WTC11 (cell line): ENCODE results near the gene PCIF1. TPM values are rescaled to one million over a fixed set of nuclear protein-coding genes. Genes with fewer than 3 reads are reported as not detected.

Experiments
- CBFB ChIP-seq: sonication (generic); formaldehyde crosslinking; IDR thresholded peaks from 2 replicates; pipeline ENCODE4 v1.8.1; 2022; ENCODE audit warnings: mild to moderate bottlenecking, low read depth, missing genetic modification reagents
- CREB1 ChIP-seq: sonication (generic); formaldehyde crosslinking; IDR thresholded peaks from 2 replicates; pipeline ENCODE4 v1.8.0; 2023; ENCODE audit warnings: mild to moderate bottlenecking, missing genetic modification reagents
- ESRRA ChIP-seq: sonication (generic); formaldehyde crosslinking; IDR thresholded peaks from 2 replicates; pipeline ENCODE4 v1.8.1; 2022; ENCODE audit warnings: mild to moderate bottlenecking, missing genetic modification reagents, borderline replicate concordance
- GABPB1 ChIP-seq: sonication (generic); formaldehyde crosslinking; IDR thresholded peaks from 2 replicates; pipeline ENCODE4 v1.8.1; 2023; ENCODE audit warnings: mild to moderate bottlenecking, missing genetic modification reagents
- IRF2 ChIP-seq: sonication (generic); formaldehyde crosslinking; IDR thresholded peaks from 2 replicates; pipeline ENCODE4 v1.8.0; 2022; ENCODE audit warnings: low read depth, missing genetic modification reagents, borderline replicate concordance
- JUN ChIP-seq: sonication (generic); formaldehyde crosslinking; IDR thresholded peaks from 2 replicates; pipeline ENCODE4 v1.8.0; 2023; ENCODE audit warnings: mild to moderate bottlenecking, missing genetic modification reagents
- MYBL2 ChIP-seq: sonication (generic); formaldehyde crosslinking; IDR thresholded peaks from 2 replicates; pipeline ENCODE4 v1.8.1; 2023; ENCODE audit warnings: mild to moderate bottlenecking, moderate library complexity, missing genetic modification reagents
- NFATC4 ChIP-seq: fragments of 250-450 bp; sonication (Bioruptor Pico); IDR thresholded peaks from 2 replicates; pipeline ENCODE4 v1.9.0; 2021; ENCODE audit warnings: mild to moderate bottlenecking
- NFE2L1 ChIP-seq: sonication (generic); formaldehyde crosslinking; IDR thresholded peaks from 2 replicates; pipeline ENCODE4 v1.8.1; 2023; ENCODE audit warnings: missing genetic modification reagents
- NR1H2 ChIP-seq: sonication (generic); formaldehyde crosslinking; IDR thresholded peaks from 2 replicates; pipeline ENCODE4 v1.9.0; 2021; ENCODE audit warnings: mild to moderate bottlenecking, moderate library complexity, missing genetic modification reagents
- OVOL2 ChIP-seq: fragments of 250-450 bp; sonication (Bioruptor Pico); IDR thresholded peaks from 2 replicates; pipeline ENCODE4 v1.9.0; 2021; ENCODE audit warnings: mild to moderate bottlenecking, borderline replicate concordance
- SMAD4 ChIP-seq: sonication (generic); formaldehyde crosslinking; IDR thresholded peaks from 2 replicates; pipeline ENCODE4 v1.8.0; 2022; ENCODE audit warnings: mild to moderate bottlenecking, missing genetic modification reagents
- SOX15 ChIP-seq: fragments of 250-450 bp; sonication (Bioruptor Pico); IDR thresholded peaks from 2 replicates; pipeline ENCODE4 v1.9.0; 2021; ENCODE audit warnings: mild to moderate bottlenecking
- SP1 ChIP-seq: sonication (generic); formaldehyde crosslinking; conservative IDR thresholded peaks from 2 replicates; pipeline ENCODE4 v1.8.1; 2022; ENCODE audit warnings: missing genetic modification reagents
- TEAD1 ChIP-seq: sonication (generic); formaldehyde crosslinking; IDR thresholded peaks from 2 replicates; pipeline ENCODE4 v1.8.0; 2022; ENCODE audit warnings: mild to moderate bottlenecking, missing genetic modification reagents
- TP53 ChIP-seq: sonication (generic); formaldehyde crosslinking; IDR thresholded peaks from 2 replicates; pipeline ENCODE4 v1.8.1; 2023; ENCODE audit warnings: mild to moderate bottlenecking, missing genetic modification reagents
- ZBTB21 ChIP-seq: sonication (generic); formaldehyde crosslinking; IDR thresholded peaks from 2 replicates; pipeline ENCODE4 v1.8.1; 2023; ENCODE audit warnings: mild to moderate bottlenecking, missing genetic modification reagents, borderline replicate concordance
- ZNF423 ChIP-seq: fragments of 250-450 bp; sonication (Bioruptor Pico); IDR thresholded peaks from 2 replicates; pipeline ENCODE4 v2.1.2; 2022; ENCODE audit warnings: mild to moderate bottlenecking, moderate library complexity
- ZNF671 ChIP-seq: fragments of 250-450 bp; sonication (Bioruptor Pico); IDR thresholded peaks from 2 replicates; pipeline ENCODE4 v1.8.0; 2021; ENCODE audit warnings: mild to moderate bottlenecking
- total RNA-seq: library from RNA; stranded (reverse); gene quantifications from 3 replicates; pipeline ENCODE4 v1.2.3, GENCODE V29; 2021
- TF ChIP-seq, protein P1 (sequence below): fragments of 250-450 bp; sonication (Bioruptor Pico); IDR thresholded peaks from 2 replicates; pipeline ENCODE4 v1.8.0; 2021; ENCODE audit warnings: mild to moderate bottlenecking
- TF ChIP-seq, protein P2 (sequence below): fragments of 250-450 bp; sonication (Bioruptor Pico); IDR thresholded peaks from 2 replicates; pipeline ENCODE4 v2.1.2; 2022; ENCODE audit warnings: mild to moderate bottlenecking, moderate library complexity
- TF ChIP-seq, protein P3 (sequence below): sonication (generic); formaldehyde crosslinking; IDR thresholded peaks from 2 replicates; pipeline ENCODE4 v1.8.0; 2022; ENCODE audit warnings: mild to moderate bottlenecking, missing genetic modification reagents
- TF ChIP-seq, protein P4 (sequence below): sonication (generic); formaldehyde crosslinking; IDR thresholded peaks from 2 replicates; pipeline ENCODE4 v1.8.1; 2023; ENCODE audit warnings: mild to moderate bottlenecking, missing genetic modification reagents, borderline replicate concordance
- TF ChIP-seq, protein P5 (sequence below): sonication (generic); formaldehyde crosslinking; IDR thresholded peaks from 2 replicates; pipeline ENCODE4 v1.8.0; 2022; ENCODE audit warnings: missing genetic modification reagents
- TF ChIP-seq, protein P6 (sequence below): sonication (generic); formaldehyde crosslinking; IDR thresholded peaks from 2 replicates; pipeline ENCODE4 v1.8.1; 2023; ENCODE audit warnings: mild to moderate bottlenecking, missing genetic modification reagents
- TF ChIP-seq, protein P7 (sequence below): sonication (generic); formaldehyde crosslinking; IDR thresholded peaks from 2 replicates; pipeline ENCODE4 v1.8.1; 2023; ENCODE audit warnings: mild to moderate bottlenecking, missing genetic modification reagents, moderate library complexity

Gene PCIF1
- total RNA-seq, 1 experiment from 2014 or later = 42.2 TPM

DNA sequence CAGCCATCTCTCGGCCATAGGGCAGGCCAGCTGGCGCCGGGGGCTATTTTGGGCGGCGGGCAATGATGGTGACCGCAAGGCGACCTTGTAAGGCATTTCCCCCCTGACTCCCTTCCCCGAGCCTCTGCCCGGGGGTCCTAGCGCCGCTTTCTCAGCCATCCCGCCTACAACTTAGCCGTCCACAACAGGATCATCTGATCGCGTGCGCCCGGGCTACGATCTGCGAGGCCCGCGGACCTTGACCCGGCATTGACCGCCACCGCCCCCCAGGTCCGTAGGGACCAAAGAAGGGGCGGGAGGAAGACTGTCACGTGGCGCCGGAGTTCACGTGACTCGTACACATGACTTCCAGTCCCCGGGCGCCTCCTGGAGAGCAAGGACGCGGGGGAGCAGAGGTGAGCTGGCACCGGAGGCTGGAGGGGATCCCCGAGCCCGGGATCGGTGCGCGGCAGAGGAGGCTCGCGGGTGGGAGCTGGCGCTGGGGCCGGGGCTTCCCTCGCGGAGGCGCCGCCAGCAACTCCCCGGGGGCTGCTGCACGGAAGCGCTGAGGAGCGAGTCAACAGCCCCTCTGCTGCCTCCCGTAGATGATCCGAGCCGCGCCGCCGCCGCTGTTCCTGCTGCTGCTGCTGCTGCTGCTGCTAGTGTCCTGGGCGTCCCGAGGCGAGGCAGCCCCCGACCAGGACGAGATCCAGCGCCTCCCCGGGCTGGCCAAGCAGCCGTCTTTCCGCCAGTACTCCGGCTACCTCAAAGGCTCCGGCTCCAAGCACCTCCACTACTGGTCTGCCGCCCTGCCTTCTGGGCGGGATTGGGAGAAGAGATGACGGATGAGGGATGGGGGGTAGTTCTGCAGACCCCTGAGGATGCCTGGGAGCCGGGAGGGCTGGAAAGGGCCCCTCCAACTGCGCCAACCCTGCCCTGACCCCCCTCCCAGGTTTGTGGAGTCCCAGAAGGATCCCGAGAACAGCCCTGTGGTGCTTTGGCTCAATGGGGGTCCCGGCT is 43.2 kb upstream of the PCIF1 start, which contains the start of the genes CTSA and NEURL2 (continued):
- TF ChIP-seq, protein P1, sequence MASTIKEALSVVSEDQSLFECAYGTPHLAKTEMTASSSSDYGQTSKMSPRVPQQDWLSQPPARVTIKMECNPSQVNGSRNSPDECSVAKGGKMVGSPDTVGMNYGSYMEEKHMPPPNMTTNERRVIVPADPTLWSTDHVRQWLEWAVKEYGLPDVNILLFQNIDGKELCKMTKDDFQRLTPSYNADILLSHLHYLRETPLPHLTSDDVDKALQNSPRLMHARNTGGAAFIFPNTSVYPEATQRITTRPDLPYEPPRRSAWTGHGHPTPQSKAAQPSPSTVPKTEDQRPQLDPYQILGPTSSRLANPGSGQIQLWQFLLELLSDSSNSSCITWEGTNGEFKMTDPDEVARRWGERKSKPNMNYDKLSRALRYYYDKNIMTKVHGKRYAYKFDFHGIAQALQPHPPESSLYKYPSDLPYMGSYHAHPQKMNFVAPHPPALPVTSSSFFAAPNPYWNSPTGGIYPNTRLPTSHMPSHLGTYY (CRISPR knock-in tag) = no peak
- TF ChIP-seq, protein P2, sequence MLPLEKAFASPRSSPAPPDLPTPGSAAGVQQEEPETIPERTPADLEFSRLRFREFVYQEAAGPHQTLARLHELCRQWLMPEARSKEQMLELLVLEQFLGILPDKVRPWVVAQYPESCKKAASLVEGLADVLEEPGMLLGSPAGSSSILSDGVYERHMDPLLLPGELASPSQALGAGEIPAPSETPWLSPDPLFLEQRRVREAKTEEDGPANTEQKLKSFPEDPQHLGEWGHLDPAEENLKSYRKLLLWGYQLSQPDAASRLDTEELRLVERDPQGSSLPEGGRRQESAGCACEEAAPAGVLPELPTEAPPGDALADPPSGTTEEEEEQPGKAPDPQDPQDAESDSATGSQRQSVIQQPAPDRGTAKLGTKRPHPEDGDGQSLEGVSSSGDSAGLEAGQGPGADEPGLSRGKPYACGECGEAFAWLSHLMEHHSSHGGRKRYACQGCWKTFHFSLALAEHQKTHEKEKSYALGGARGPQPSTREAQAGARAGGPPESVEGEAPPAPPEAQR (CRISPR knock-in tag) = no peak
- TF ChIP-seq, protein P3, sequence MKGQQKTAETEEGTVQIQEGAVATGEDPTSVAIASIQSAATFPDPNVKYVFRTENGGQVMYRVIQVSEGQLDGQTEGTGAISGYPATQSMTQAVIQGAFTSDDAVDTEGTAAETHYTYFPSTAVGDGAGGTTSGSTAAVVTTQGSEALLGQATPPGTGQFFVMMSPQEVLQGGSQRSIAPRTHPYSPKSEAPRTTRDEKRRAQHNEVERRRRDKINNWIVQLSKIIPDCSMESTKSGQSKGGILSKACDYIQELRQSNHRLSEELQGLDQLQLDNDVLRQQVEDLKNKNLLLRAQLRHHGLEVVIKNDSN = peak; percentile 100
- TF ChIP-seq NR1H2 (no peak), ZNF423 (CRISPR knock-in tag) (peak; percentile 59; the same call in 1 of the 2 replicates), SMAD4 (CRISPR knock-in tag) (peak; percentile 70; the same call in 1 of the 2 replicates), TP53 (CRISPR knock-in tag) (peak; percentile 81), OVOL2 (CRISPR knock-in tag) (no peak), NFE2L1 (no peak), SP1 (CRISPR knock-in tag) (peak; percentile 96), JUN (CRISPR knock-in tag) (peak; percentile 33; the same call in 1 of the 2 replicates), MYBL2 (peak; percentile 75; the same call in 1 of the 2 replicates), ZNF671 (no peak), TEAD1 (CRISPR knock-in tag) (peak; percentile 84; the same call in 1 of the 2 replicates), GABPB1 (CRISPR knock-in tag) (peak; percentile 93), ESRRA (CRISPR knock-in tag) (peak; percentile 21; the same call in 1 of the 2 replicates), NFATC4 (CRISPR knock-in tag) (no peak), CREB1 (no peak), ZBTB21 (CRISPR knock-in tag) (0 out of 2 replicates have a peak, but pooled peaks have one; percentile 9), IRF2 (0 out of 2 replicates have a peak, but pooled peaks have one; percentile 51), CBFB (CRISPR knock-in tag) (0 out of 2 replicates have a peak, but pooled peaks have one; percentile 50), SOX15 (CRISPR knock-in tag) (no peak)
- TF ChIP-seq, protein P4, sequence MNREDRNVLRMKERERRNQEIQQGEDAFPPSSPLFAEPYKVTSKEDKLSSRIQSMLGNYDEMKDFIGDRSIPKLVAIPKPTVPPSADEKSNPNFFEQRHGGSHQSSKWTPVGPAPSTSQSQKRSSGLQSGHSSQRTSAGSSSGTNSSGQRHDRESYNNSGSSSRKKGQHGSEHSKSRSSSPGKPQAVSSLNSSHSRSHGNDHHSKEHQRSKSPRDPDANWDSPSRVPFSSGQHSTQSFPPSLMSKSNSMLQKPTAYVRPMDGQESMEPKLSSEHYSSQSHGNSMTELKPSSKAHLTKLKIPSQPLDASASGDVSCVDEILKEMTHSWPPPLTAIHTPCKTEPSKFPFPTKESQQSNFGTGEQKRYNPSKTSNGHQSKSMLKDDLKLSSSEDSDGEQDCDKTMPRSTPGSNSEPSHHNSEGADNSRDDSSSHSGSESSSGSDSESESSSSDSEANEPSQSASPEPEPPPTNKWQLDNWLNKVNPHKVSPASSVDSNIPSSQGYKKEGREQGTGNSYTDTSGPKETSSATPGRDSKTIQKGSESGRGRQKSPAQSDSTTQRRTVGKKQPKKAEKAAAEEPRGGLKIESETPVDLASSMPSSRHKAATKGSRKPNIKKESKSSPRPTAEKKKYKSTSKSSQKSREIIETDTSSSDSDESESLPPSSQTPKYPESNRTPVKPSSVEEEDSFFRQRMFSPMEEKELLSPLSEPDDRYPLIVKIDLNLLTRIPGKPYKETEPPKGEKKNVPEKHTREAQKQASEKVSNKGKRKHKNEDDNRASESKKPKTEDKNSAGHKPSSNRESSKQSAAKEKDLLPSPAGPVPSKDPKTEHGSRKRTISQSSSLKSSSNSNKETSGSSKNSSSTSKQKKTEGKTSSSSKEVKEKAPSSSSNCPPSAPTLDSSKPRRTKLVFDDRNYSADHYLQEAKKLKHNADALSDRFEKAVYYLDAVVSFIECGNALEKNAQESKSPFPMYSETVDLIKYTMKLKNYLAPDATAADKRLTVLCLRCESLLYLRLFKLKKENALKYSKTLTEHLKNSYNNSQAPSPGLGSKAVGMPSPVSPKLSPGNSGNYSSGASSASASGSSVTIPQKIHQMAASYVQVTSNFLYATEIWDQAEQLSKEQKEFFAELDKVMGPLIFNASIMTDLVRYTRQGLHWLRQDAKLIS = no peak
- TF ChIP-seq, protein P5, sequence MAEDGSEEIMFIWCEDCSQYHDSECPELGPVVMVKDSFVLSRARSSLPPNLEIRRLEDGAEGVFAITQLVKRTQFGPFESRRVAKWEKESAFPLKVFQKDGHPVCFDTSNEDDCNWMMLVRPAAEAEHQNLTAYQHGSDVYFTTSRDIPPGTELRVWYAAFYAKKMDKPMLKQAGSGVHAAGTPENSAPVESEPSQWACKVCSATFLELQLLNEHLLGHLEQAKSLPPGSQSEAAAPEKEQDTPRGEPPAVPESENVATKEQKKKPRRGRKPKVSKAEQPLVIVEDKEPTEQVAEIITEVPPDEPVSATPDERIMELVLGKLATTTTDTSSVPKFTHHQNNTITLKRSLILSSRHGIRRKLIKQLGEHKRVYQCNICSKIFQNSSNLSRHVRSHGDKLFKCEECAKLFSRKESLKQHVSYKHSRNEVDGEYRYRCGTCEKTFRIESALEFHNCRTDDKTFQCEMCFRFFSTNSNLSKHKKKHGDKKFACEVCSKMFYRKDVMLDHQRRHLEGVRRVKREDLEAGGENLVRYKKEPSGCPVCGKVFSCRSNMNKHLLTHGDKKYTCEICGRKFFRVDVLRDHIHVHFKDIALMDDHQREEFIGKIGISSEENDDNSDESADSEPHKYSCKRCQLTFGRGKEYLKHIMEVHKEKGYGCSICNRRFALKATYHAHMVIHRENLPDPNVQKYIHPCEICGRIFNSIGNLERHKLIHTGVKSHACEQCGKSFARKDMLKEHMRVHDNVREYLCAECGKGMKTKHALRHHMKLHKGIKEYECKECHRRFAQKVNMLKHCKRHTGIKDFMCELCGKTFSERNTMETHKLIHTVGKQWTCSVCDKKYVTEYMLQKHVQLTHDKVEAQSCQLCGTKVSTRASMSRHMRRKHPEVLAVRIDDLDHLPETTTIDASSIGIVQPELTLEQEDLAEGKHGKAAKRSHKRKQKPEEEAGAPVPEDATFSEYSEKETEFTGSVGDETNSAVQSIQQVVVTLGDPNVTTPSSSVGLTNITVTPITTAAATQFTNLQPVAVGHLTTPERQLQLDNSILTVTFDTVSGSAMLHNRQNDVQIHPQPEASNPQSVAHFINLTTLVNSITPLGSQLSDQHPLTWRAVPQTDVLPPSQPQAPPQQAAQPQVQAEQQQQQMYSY = no peak; the same call in 1 of the 2 replicates
- TF ChIP-seq, protein P6, sequence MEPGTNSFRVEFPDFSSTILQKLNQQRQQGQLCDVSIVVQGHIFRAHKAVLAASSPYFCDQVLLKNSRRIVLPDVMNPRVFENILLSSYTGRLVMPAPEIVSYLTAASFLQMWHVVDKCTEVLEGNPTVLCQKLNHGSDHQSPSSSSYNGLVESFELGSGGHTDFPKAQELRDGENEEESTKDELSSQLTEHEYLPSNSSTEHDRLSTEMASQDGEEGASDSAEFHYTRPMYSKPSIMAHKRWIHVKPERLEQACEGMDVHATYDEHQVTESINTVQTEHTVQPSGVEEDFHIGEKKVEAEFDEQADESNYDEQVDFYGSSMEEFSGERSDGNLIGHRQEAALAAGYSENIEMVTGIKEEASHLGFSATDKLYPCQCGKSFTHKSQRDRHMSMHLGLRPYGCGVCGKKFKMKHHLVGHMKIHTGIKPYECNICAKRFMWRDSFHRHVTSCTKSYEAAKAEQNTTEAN (CRISPR knock-in tag) = peak; percentile 94; the same call in 1 of the 2 replicates
- TF ChIP-seq, protein P7, sequence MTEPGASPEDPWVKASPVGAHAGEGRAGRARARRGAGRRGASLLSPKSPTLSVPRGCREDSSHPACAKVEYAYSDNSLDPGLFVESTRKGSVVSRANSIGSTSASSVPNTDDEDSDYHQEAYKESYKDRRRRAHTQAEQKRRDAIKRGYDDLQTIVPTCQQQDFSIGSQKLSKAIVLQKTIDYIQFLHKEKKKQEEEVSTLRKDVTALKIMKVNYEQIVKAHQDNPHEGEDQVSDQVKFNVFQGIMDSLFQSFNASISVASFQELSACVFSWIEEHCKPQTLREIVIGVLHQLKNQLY = no peak
